HG02943 (cell line): ENCODE data around the gene LIM2.
"Not testable (repeated sequence)": the region's sequence is repeated elsewhere in the genome, so short reads cannot be mapped to it uniquely, and the experiment has no call there.

Experiments
- ATAC-seq: cut with Tn5 transposase; IDR thresholded peaks from one replicate; pipeline ENCODE4 v1.9.1; 2021; ENCODE audit warnings: mild to moderate bottlenecking, low read depth, moderate library complexity; ENCODE audit not compliant: unreplicated experiment

Gene LIM2, protein sequence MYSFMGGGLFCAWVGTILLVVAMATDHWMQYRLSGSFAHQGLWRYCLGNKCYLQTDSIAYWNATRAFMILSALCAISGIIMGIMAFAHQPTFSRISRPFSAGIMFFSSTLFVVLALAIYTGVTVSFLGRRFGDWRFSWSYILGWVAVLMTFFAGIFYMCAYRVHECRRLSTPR

DNA sequence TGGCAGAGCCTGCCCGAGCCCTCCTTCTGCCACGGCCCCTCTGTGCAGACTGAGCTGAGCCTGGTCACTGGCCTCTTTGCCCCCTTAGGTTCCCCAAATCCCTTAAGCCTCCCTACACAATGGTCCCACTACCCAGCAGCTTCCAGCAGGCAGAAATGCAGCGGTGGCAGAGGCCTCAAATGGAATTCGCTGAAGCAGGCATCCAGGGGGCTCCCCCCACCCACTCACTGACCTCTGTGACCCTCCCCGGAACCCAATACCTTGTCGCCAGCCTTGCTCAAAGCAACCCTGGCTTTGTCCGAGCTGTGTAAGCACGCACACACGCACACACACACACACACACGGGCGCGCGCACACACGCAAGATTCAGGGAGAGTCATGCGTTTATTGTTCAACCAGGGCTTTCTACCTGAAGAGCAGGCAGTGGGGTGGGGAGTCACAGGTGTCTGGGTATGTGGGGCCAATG, at the start of gene LIM2:
Gene LIM2, minus strand, starts transcription at position 51 of the 466 bp plus-strand sequence. CDS start 531 bp downstream, outside the sequence.
- ATAC-seq: no peak

DNA sequence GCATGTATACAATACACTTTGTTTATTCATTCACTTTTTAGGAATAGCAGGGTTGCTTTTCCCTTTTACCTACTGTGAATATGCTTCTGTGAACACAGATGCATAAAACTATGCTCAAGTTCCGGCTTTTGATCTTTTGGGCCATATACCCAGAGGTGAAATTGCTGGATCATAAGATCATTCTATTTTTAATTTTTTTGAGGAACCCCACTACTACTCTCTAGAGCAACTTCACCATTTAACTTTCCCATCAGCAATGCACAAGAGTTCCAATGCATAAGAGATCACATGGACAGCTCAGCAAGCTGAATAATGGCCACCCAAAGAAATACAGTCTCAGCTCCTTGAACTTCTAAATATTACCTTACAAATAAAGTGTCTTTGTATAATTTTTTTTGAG, 46.7 kb upstream of the LIM2 start:
- ATAC-seq: no peak

DNA sequence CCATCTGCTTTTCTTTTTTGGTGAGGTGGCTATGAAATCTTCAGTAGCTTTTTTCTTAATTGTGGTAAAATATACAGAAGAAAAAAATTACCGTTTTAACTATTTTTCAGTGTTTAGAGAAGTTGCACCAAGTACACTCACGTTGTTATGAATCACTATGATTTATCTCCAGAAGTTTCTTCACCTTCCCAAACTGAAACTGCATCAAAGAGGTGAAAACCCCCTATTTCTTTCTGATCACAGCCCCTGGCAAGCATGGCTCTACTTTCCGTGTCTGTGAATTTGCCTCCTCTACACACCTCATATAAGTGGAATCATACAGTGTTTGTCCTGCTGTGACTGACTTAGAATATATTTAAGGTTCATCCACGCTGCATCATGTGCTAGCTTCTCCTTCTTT, 45.3 kb upstream of the LIM2 start:
- ATAC-seq: no peak

DNA sequence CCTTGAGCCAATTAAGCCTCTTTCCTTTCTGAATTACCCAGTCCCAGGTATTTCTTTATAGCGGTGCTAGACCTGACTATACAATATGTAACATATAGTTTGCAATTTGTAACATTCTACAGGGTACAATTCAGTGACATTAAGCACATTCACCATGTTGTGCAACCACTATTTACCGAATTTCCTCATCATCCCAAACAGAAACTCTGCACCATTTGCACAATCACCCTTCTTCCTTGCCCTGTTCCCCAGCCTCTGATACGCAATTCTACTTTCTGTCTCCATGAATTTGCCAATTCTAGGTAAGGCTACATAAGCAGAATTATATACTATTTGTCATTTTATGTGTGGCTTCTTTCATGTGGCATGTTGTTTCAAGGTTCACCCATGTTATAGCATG, 43.4 kb upstream of the LIM2 start:
- no peak for ATAC-seq

DNA sequence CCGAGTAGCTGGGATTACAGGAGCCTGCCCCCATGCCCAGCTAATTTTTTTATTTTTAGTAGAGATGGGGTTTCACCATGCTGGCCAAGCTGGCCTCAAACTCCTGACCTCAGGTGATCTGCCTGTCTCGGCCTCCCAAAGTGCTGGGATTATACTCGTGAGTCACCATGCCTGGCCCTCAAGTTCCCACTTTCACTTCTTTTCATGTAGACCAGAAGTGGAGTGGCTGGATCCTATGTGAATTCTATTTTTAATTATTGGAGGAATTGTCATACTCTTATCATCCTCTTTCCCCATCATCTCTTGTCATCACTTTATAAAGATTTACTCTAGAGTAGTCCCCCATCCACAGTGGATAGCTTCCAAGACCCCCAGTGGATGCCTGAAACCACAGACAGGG, 42.4 kb upstream of the LIM2 start:
- no peak for ATAC-seq

DNA sequence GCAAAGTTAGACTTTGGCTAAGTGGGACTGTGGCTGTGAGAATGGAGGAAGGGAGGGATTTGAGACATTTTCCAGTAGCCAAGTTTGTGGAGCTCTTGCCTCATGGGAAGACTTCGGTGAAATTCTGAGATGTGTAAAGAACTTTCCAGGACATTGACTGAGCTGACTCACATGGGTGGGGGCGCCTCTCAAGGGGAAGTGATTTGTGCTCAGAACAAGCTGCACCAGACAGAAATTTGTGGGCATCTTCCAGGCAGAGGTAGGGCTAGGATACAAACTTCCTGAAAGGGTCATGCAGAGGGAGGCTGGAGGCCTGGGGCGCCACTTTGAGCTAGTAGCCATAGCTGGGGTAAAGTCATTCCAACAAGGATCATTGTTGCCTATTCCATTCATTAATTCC, 39.4 kb upstream of the LIM2 start:
- no peak for ATAC-seq

DNA sequence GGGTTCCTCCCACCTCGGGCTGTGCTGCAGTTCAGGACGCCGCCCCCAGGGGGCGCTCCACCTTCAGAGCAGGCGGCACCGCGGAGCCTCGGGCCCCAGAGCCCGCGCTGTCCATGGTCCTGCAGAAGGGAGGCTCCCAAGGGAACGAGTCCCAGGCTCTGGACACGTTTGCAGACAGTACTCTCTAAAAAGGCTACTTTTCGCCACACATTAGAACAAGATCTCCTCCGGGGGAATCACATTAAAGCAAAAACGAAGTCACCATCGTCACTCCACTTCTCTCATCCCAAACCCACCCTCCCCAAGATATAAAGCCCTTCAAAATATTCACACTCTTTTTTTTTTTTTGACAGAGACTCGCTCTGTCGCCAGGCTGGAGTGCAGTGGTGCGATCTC, 34.3 kb upstream of the LIM2 start:
- no peak for ATAC-seq

DNA sequence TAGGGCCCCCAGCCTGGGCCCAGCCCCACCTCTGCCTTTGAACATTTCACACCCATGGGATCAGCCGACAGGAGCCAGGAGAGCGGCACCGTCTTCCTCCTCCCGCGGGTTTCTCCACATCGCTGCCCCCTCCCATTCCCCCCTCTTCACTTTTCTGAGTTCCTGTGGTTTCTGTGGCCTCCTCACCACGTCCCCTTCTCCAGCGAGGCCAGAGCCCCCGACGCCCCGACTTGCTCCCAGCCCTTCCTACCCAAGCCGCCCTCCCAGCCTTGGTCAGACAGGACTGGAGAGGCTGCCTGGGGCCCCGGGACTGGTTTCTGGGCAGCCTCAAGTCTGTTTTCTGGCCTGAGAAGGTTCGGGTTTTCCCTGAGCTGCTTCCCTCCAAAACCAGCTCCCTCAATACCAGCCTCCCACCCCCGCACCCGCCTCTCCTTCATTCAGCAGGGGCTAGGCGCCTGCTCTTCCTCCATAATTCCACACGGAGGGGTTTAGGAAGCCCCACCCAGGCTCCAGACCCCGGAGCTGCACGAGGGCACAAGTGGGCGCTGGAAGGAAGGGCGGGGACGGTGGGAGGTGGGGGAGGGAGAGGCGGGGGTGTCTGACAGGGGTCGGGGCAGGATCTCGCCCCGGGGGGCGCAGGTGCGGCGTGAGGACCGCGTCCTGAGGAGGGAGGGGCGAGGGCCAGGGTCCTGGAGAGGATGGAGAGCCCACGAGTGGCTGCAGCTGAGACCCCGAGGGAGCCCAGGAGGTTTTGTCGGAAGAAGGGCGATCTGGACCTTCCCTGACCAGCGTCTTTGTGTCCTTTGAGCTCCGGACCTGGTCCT, 33.7 kb upstream of the LIM2 start:
- no peak for ATAC-seq

DNA sequence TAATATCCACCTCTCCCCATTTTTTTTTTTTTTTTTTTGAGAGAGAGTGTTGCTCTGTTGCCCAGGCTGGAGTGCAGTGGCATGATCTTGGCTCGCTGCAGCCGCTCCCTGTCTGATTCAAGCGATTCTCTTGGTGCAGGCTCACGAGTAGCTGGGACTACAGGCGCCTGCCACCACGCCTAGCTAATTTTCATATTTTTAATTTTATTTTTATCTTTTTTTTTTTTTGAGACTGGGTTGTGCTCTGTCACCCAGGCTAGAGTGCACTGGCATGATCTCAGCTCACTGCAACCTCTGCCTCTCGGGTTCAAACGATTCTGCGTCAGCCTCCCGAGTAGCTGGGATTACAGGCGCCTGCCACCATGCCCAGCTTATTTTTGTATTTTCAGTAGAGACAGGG, 32.7 kb upstream of the LIM2 start:
- ATAC-seq: not testable (repeated sequence)

DNA sequence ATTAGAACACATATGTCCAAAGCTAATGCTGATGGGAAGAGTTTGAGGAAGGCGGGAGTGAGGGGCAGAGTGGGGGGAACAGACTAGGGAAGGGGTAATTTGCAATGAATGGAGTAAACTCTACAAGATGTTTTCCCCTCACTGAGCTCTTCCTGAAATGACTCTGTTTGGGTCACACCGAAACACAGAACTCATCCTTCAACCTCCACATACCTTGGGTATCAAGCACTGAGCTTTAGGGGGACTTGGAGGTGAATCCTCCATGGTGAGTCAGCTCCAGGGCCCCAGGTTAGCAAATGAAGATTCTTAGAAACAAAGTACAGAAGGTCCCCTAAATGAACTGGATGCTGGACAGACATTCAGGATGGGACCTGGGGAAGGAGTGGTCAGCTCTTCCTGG, 30.9 kb upstream of the LIM2 start:
- no peak for ATAC-seq

DNA sequence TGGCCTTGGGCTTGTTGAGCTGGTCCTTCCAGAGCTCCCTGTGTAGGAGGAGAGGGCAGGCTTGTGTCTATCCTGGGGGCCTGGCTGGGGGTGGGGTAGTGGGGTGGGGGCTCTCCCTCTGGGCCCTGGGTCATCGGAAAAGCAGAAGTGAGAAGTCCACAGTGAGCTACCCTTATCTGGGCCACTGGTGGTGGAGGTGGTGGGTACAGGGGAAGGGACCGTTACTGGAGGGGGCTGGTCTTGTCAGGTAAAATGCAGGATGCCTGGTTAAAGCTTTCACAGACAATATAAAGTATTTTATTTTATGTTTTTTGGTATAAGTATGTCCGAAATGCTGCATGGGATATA, 30.0 kb upstream of the LIM2 start:
- no peak for ATAC-seq

DNA sequence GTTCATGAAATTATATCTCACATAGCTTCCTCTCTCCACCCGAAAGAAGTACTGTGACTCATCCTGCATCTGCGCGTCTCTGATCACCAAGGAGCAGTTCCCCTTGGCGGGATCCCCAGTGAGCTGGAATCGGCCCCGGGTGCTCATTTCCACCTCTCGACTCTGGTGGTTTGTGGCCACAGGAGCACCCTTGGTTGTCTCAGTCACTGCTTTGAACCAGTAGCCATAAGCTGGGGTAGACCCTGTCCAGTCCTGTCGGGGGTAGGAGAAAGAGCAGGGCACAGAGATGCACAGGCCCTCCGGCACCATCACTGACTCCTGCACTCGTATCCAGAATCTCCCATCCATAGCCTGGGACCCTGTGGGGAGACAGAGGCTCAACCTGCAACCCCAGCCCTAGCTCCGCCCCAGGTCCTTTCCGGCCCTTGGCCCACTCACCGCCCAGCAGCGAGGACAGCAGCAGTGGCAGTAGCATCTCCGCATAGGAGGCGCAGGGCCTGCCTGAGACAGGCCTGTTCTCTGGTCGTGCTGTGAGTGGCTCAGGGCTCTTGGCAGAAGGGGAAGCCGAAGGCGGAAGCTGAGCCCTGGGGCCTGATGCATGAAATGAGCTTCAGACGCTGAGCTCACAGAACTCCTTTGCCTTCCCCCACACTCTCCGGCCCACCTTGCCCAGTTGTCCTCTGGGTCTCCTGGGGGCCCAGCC, 29.5 kb upstream of the LIM2 start, which contains the start of gene SIGLEC10:
Gene SIGLEC10, minus strand, starts transcription at position 536 of the 703 bp plus-strand sequence. Its CDS starts 61 bp downstream, at position 475.
- ATAC-seq: no peak

DNA sequence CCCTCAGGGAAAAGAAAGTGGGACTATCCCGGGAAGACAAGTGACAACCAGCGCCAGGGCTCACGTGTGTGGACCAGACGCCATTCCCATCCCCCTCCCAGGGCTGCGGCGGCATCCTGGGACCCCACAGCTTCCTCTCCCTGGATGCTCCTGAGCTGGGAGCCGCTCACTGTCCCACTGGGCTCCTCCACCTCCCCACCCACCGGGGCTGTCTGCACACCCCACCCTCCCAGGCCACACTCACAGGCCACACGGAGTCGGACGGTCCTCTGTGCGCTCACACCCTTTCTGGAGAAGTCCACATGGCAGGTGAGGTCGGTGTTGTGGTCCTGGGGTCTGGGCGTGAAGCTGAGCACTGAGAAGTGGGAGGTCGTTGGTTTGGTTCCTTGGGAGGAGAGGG, 28.6 kb upstream of the LIM2 start:
- not testable (repeated sequence) for ATAC-seq

DNA sequence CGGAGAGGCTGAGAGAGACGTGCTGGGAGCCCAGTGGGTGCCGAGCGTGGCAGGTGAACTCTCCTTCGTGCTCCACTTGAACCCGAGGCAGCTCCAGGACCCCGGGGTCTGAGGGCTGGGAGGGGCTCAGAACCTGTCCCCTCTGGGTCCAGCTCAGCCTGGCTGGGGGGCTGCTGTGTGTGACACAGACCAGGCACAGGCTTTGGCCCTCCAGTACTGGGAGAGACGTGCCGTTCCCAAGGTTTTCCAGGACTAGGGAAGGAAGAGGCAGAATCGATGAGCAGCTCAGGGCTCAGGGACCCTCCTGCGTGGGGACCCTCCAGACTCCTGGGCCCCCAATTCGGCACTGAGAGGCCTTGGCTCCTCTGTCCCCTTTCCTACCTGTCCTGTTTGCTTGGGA, 27.4 kb upstream of the LIM2 start:
- no peak for ATAC-seq

DNA sequence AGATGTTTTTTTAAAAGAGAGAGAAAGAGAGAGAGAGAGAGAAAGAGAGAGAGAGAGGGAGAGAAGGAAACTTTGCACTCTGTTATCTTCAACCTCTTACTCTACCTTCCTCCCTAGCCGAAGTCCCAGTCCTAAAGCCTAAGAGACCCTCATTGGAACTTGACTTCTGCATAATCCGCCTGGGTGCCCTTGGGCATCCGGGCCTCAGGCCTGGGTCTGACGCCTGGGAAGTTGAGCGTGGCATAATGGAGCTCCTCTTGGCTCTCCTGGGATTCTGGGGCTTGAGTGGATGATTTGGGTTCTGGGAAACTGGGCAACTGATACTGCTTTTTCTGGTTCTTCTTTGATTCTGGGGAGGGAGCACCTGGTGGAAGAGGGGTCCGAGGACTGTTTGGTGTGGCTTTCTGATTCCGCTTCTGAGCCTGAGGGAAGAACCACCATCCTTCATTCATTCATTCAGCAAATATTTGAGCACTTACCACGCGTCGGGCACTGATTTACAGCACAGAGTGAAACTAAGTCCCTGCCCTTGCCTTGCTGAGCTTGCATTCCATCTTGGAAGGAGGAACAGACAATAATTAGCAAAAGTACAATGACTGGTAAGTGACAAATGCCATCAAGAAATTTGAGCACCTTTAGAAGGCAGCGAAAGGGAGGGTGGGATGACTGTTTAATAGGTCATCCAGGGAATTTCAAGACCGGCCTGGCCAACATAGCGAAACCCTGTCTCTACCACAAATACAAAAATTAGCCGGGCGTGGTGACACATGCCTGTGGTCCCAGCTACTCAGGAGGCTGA, 23.4 kb upstream of the LIM2 start:
- no peak for ATAC-seq

DNA sequence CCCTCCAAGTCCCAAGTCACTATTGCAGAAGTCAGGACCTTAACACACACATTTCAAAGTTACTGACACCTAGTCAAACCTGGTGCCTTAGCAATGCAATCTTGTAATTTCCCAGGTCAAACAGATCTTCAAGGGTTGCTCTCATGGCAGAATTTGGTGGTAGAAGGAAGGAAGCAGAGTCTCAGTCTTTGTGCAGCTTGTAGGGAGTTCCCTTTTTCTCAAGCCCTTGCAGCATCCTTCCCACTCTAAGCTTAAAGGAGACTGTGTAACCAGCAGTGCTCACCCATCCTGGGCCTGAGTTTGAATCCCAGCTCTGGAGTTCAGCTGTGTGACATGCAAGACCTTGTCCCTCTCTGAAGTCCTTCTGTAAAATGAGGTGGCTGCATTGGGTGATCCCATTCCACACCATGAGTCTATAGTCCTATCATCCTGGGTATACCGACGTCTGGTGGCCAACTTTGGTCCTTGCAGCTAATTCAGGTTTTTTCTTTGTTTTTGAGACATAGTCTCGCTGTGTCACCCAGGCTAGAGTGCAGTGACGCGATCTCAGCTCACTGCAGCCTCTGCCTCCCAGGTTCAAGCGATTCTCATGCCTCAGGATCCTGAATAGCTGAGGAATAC, 19.8 kb upstream of the LIM2 start:
- no peak for ATAC-seq

DNA sequence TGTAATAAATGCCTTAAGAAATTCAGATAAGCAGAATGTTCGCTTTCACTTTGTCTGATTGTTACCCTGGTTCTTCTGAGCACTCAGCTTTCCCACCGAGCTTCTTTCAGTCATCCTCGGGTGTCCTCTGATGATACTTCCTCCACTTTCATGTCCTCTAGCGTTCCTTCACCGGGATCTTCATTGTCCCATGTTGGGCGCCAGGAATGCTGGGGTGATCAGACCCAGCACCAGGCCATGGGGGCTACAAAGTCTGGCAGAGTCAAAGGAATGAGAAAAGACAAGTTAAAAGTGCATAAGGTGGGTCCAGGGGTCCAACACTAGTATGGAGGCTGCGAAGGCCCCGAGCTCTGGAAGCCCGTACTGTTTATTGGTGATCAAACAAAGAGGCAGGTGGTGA, 14.3 kb upstream of the LIM2 start:
- ATAC-seq: no peak

DNA sequence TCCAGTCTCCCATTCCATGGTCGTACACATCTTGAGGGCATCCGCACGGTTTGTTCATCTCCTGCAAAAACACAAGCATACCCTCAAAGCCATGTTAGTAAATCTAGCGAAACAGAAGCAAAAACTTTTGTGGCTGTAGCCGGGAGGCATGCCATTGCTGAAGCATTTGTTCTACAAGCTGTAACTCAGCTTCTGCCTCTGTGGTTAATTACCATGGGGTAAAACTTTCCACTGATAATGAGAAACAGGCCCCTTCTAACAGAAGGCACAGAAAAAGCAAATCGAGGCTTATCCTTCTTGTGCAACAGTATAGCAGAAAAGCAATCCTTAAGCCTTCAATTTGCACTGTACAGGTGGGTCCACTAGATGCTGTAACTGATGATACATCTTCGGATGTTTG, 12.2 kb upstream of the LIM2 start:
- not testable (repeated sequence) for ATAC-seq

DNA sequence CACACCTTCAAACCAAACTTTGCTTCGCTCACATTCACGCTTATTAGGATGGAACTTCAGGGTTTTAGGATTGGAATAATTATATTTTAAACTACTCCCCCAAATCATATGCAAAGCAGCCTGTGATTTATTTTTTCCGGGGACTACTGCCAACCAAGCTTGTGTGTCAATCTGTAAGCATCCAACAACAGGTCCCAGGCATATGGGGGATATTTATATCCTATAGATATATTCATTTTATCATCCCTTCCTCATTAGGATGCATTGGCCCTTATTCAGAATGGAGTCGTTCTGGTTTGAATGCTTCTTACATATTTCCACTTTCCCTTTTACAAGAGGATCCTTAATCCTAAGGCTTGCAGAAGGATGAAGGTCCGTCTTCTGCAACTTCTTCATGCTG, 11.5 kb upstream of the LIM2 start:
- no peak for ATAC-seq

DNA sequence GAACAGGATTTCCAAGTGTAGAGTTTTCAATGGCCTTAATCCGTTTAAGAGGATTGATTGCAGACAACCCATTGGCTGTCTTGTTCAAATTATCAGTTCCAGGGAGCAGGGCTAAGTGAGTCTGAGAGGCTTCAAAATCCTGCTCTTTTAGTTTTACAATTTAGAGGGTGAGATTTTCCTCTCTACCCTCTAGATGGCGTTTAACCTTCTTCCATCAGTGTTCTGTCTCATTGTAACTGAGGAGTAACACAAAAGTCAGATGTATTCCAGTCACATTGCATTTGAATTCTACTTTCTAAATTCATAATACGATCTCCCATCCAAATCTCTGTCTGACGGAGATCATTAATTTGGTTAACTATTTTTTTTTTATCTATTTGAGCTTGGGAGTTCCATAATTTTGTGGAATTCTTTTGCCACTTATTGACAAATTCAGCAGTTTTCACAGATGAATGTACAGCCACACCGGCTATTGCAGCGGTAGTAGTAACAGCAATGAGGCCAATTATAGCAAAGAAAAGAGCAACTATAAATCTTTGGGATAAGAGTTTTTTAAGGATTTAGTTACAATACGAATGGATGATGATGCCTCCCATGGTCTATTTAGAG, 10.4 kb upstream of the LIM2 start:
- no peak for ATAC-seq
